Muscle layer of duodenum (tissue), 2 donors: ENCODE results near the gene CCDC85B.

ENCODE experiments used
- H3K27ac ChIP-seq: one replicate; pipeline ENCODE4 v1.7.0; 2013; ENCODE audit warnings: mild to moderate bottlenecking, low read length
- H3K27me3 ChIP-seq: one replicate; pipeline ENCODE4 v1.7.0; 2013; ENCODE audit warnings: low read depth, mild to moderate bottlenecking, control low read depth, low read length
- H3K36me3 ChIP-seq, 2 donors: one replicate each; pipeline ENCODE4 v1.7.0; 2013; ENCODE audit warnings: low read length in 2 of 2, control low read depth in 1 of 2, mild to moderate bottlenecking in 1 of 2; ENCODE audit not compliant: insufficient read depth in 2 of 2, control insufficient read depth in 1 of 2
- H3K4me1 ChIP-seq, 2 donors: one replicate each; pipeline ENCODE4 v1.7.0; 2013; ENCODE audit warnings: low read length in 2 of 2, mild to moderate bottlenecking in 2 of 2, control low read depth in 1 of 2, moderate library complexity in 1 of 2; ENCODE audit not compliant: insufficient read depth in 2 of 2, control insufficient read depth in 1 of 2
- H3K4me3 ChIP-seq, 2 donors: one replicate each; pipeline ENCODE4 v1.7.0; 2013; ENCODE audit warnings: low read length in 2 of 2, low read depth in 1 of 2, mild to moderate bottlenecking in 1 of 2
- H3K9me3 ChIP-seq, 2 donors: one replicate each; pipeline ENCODE4 v1.7.0; 2013; ENCODE audit warnings: low read length in 2 of 2, control low read depth in 1 of 2, mild to moderate bottlenecking in 1 of 2; ENCODE audit not compliant: control insufficient read depth in 1 of 2
- donor health status: healthy.

CCDC85B gene

GRCh38 chr11:65851811-65852507 is 38.5 kb upstream of the CCDC85B start:
- peaks cover 0 to 2% of the 10 kb centered on the region in 2 donors for H3K9me3 ChIP-seq
- no peak overlapping the region for H3K27ac ChIP-seq
- H3K36me3 ChIP-seq: peaks cover 31 to 59% of the 10 kb centered on the region in 2 donors
- peaks cover 0 to 19% of the 10 kb centered on the region in 2 donors for H3K4me1 ChIP-seq
- no peak overlapping the region for H3K4me3 ChIP-seq
- no peaks in the 10 kb centered on the region for H3K27me3 ChIP-seq

GRCh38 chr11:65852508-65853245 is 37.8 kb upstream of the CCDC85B start:
- Histone ChIP-seq H3K27me3 (no peaks in the 10 kb centered on the region), H3K36me3 (peaks cover 31 to 64% of the 10 kb centered on the region in 2 donors), H3K9me3 (peaks cover 0 to 2% of the 10 kb centered on the region in 2 donors), H3K4me1 (peaks cover 0 to 19% of the 10 kb centered on the region in 2 donors), H3K27ac (peak overlapping the region; percentile 69), H3K4me3 (no peak overlapping the region)

- peaks cover 0 to 19% of the 10 kb centered on the region in 2 donors for H3K4me1 ChIP-seq
- peaks cover 31 to 64% of the 10 kb centered on the region in 2 donors for H3K36me3 ChIP-seq
- H3K27ac ChIP-seq: peak overlapping the region; percentile 69
- no peak overlapping the region for H3K4me3 ChIP-seq
- peaks cover 0 to 2% of the 10 kb centered on the region in 2 donors for H3K9me3 ChIP-seq
- no peaks in the 10 kb centered on the region for H3K27me3 ChIP-seq
Observed at GRCh38 chr11:65853246-65853979, 37.1 kb upstream of the CCDC85B start.

- H3K4me1 ChIP-seq: peaks cover 0 to 19% of the 10 kb centered on the region in 2 donors
- peaks cover 31 to 64% of the 10 kb centered on the region in 2 donors for H3K36me3 ChIP-seq
- no peaks in the 10 kb centered on the region for H3K27me3 ChIP-seq
- peaks cover 0 to 2% of the 10 kb centered on the region in 2 donors for H3K9me3 ChIP-seq
- peak overlapping the region; percentile 69 for H3K27ac ChIP-seq
- H3K4me3 ChIP-seq: no peak overlapping the region
Observed at GRCh38 chr11:65854161-65854592, 36.3 kb upstream of the CCDC85B start.

GRCh38 chr11:65854852-65855837 is 35.3 kb upstream of the CCDC85B start:
- Histone ChIP-seq H3K4me3 (peak overlapping the region in 1 of 2 donors; percentile 97), H3K27ac (peak overlapping the region; percentile 95), H3K9me3 (peaks cover 0 to 2% of the 10 kb centered on the region in 2 donors), H3K4me1 (peaks cover 0 to 19% of the 10 kb centered on the region in 2 donors), H3K36me3 (peaks cover 31 to 64% of the 10 kb centered on the region in 2 donors), H3K27me3 (no peaks in the 10 kb centered on the region)

GRCh38 chr11:65855927-65856363 is 34.5 kb upstream of the CCDC85B start:
- Histone ChIP-seq H3K4me3 (peak overlapping the region; percentile 92 to 97), H3K9me3 (peaks cover 0 to 2% of the 10 kb centered on the region in 2 donors), H3K27me3 (no peaks in the 10 kb centered on the region), H3K36me3 (peaks cover 31 to 62% of the 10 kb centered on the region in 2 donors), H3K4me1 (peaks cover 0 to 19% of the 10 kb centered on the region in 2 donors), H3K27ac (peak overlapping the region; percentile 95)

- H3K9me3 ChIP-seq: no peaks in the 10 kb centered on the region
Observed at GRCh38 chr11:65856689-65857499, 33.6 kb upstream of the CCDC85B start.

GRCh38 chr11:65857500-65857852 is 33.0 kb upstream of the CCDC85B start:
- Histone ChIP-seq H3K27me3 (no peaks in the 10 kb centered on the region), H3K4me3 (peak overlapping the region; percentile 92 to 97), H3K36me3 (peaks cover 31 to 59% of the 10 kb centered on the region in 2 donors), H3K4me1 (peaks cover 0 to 34% of the 10 kb centered on the region in 2 donors), H3K27ac (peak overlapping the region; percentile 95), H3K9me3 (no peaks in the 10 kb centered on the region)

More at GRCh38 chr11:65856689-65857499, 33.6 kb upstream of the CCDC85B start:
- H3K27me3 ChIP-seq: no peaks in the 10 kb centered on the region
- peaks cover 0 to 28% of the 10 kb centered on the region in 2 donors for H3K4me1 ChIP-seq
- H3K36me3 ChIP-seq: peaks cover 31 to 59% of the 10 kb centered on the region in 2 donors
- H3K4me3 ChIP-seq: peak overlapping the region; percentile 92 to 97
- peak overlapping the region; percentile 95 for H3K27ac ChIP-seq

GRCh38 chr11:65857853-65858680 is 32.4 kb upstream of the CCDC85B start, which contains the start of gene CFL1:
CFL1 (minus strand) TSS chr11:65858180; CDS start chr11:65858099, 81 bp downstream.
- Histone ChIP-seq H3K27me3 (no peaks in the 10 kb centered on the region), H3K36me3 (peaks cover 29 to 59% of the 10 kb centered on the region in 2 donors), H3K9me3 (no peaks in the 10 kb centered on the region), H3K4me1 (peaks cover 0 to 39% of the 10 kb centered on the region in 2 donors), H3K27ac (peak within 1 kb of the TSS; percentile 96), H3K4me3 (peak within 1 kb of the TSS; percentile 92 to 97)
